Activated CD4-positive, alpha-beta T cell treated with anti-CD3 and anti-CD28 coated beads for 36 hours (primary cell): ENCODE data around the gene SV2C. TPM values are rescaled to one million over a fixed set of nuclear protein-coding genes. Genes with fewer than 3 reads are reported as not detected.
A peak's percentile ranks its signal among the peaks of the same experiment; 100 is the strongest.
"Not testable (repeated sequence)": the region's sequence is repeated elsewhere in the genome, so short reads cannot be mapped to it uniquely, and the experiment has no call there.

ENCODE experiments used
- ATAC-seq: fragments of 200-7000 bp; cut with Tn5 transposase; one replicate; pipeline ENCODE4 v1.10.0; 2021; ENCODE audit warnings: mild to moderate bottlenecking, moderate library complexity
- CTCF ChIA-PET: fragments of 350-600 bp; sonication (Branson Sonifier 250); formaldehyde crosslinking; loops from one replicate; lab custom pipeline; 2021; ENCODE audit warnings: antibody characterized with exemption; lab: Charles Lee
- POLR2A ChIA-PET: fragments of 350-600 bp; sonication (Branson Sonifier 250); formaldehyde crosslinking; loops from one replicate; lab custom pipeline; 2021; ENCODE audit warnings: antibody characterized with exemption, inconsistent platforms; lab: Charles Lee
- DNase-seq: peaks from one replicate; pipeline ENCODE4 v3.0.0-alpha.2; 2020
- H3K27ac Mint-ChIP-seq: one replicate; pipeline ENCODE4 v1.8.0; 2021; ENCODE audit warnings: mixed read lengths
- H3K27me3 Mint-ChIP-seq: one replicate; pipeline ENCODE4 v1.8.0; 2021; ENCODE audit warnings: mixed read lengths
- H3K36me3 Mint-ChIP-seq: one replicate; pipeline ENCODE4 v1.8.0; 2021; ENCODE audit warnings: low read depth, mixed read lengths
- H3K4me1 Mint-ChIP-seq: one replicate; pipeline ENCODE4 v1.8.0; 2021; ENCODE audit warnings: mixed read lengths
- H3K4me3 Mint-ChIP-seq: one replicate; pipeline ENCODE4 v1.8.0; 2021; ENCODE audit warnings: mild to moderate bottlenecking, moderate library complexity, mixed read lengths
- H3K9me3 Mint-ChIP-seq: one replicate; pipeline ENCODE4 v1.8.0; 2021; ENCODE audit warnings: low read depth, mixed read lengths
- intact Hi-C, 2 experiments: fragments of 100-400 bp; cut with DNase I in 1 of 2; cut with micrococcal nuclease in 1 of 2; formaldehyde crosslinking; loops; one replicate each; pipeline versions ENCODE4 v1.14.2 to v1.15.1; 2022 to 2024; cut with DNase I, micrococcal nuclease
- total RNA-seq, 2 experiments: library from RNA; stranded (reverse); gene quantifications; one replicate each; pipeline ENCODE4 v1.2.3, GENCODE V29; 2021

Gene SV2C, protein sequence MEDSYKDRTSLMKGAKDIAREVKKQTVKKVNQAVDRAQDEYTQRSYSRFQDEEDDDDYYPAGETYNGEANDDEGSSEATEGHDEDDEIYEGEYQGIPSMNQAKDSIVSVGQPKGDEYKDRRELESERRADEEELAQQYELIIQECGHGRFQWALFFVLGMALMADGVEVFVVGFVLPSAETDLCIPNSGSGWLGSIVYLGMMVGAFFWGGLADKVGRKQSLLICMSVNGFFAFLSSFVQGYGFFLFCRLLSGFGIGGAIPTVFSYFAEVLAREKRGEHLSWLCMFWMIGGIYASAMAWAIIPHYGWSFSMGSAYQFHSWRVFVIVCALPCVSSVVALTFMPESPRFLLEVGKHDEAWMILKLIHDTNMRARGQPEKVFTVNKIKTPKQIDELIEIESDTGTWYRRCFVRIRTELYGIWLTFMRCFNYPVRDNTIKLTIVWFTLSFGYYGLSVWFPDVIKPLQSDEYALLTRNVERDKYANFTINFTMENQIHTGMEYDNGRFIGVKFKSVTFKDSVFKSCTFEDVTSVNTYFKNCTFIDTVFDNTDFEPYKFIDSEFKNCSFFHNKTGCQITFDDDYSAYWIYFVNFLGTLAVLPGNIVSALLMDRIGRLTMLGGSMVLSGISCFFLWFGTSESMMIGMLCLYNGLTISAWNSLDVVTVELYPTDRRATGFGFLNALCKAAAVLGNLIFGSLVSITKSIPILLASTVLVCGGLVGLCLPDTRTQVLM
- under 1 TPM in 1 of 2 experiments, not detected in 1; 0.02 TPM for total RNA-seq

DNA sequence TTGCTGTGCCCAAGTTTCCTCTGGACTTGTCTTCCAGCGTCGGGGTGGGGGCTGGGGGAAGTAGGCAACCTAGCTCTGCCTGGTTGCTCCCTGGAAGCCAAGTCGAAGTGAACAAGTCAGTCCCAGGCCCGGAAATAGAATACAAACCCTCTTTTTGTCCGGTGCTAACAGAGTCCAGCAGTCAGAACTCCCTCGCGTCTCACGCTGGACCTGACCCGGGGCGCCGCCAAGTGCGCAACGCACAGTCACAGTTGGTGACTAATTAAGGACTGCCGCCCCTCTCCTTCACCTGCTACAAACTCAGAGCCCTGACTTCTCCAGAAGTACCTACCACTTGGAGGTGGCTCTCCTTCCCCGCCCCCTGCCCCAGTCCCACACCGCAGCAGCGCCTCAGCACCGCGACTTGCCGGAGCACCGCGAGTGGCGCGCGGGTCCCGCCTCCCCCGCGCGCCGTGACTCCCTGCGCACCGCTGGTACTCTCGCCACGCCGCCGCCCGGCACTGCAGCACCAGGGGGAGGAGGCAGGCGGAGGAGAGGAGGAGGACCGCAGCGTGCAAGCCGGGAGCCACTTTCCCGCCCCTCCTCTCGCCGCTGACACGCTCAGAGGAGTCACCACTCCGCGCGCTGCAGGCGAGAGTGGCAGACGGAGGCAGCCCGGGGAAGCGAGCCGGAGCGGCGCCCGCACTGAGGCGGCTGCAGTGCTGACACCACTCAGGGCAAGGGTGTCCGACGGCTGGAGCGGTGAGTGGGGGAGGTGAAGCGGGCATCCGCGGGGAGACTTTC is at the start of gene SV2C:
TSS of gene SV2C (plus strand) at position 612 of the 783 bp plus-strand sequence. CDS start 48,368 bp downstream, outside the sequence.
- Mint-ChIP-seq H3K27me3 (peaks cover 63% of the 10 kb centered on the region), H3K27ac (no peak within 1 kb of the TSS), H3K36me3 (no peaks in the 10 kb centered on the region), H3K9me3 (no peaks in the 10 kb centered on the region), H3K4me1 (peaks cover 31% of the 10 kb centered on the region), H3K4me3 (peak within 1 kb of the TSS; percentile 65)
- ChIA-PET POLR2A (no interaction called here), CTCF (interaction anchor here (1.0 kb wide), 1 partner anchor 12 kb away, joined by 3 read pairs; no protein-coding TSS in a partner anchor)
- DNase-seq (peak; percentile 74), ATAC-seq (peak; percentile 86)
- intact Hi-C loops: loop anchor here (5.0 to 10.0 kb wide), 2 partner anchors 462 to 1031 kb away; partner anchors contain the start of gene GCNT4 (in 1 of the 2)

DNA sequence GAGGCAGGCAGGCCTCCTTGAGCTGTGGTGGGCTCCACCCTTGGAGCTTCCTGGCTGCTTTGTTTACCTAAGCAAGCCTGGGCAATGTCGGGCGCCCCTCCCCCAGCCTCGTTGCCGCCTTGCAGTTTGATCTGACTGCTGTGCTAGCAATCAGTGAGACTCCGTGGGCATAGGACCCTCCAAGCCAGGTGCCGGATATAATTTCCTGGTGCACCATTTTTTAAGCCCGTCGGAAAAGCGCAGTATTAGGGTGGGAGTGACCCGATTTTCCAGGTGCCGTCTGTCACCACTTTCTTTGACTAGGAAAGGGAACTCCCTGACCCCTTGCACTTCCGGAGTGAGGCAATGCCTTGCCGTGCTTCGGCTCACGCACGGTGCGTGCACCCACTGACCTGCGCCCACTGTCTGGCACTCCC is 45.4 kb upstream of the SV2C start:
- H3K4me1 Mint-ChIP-seq, POLR2A ChIA-PET, H3K36me3 Mint-ChIP-seq, H3K9me3 Mint-ChIP-seq, intact Hi-C loops, ATAC-seq: not testable (repeated sequence)
- peak; percentile 58 for DNase-seq
- Mint-ChIP-seq H3K27ac (peak overlapping the region; percentile 40), H3K27me3 (peaks cover 15% of the 10 kb centered on the region), H3K4me3 (peak overlapping the region; percentile 51)
- CTCF ChIA-PET: interaction anchor here (0.6 kb wide), 1 partner anchor 679 kb away, joined by 3 read pairs; no protein-coding TSS in a partner anchor

DNA sequence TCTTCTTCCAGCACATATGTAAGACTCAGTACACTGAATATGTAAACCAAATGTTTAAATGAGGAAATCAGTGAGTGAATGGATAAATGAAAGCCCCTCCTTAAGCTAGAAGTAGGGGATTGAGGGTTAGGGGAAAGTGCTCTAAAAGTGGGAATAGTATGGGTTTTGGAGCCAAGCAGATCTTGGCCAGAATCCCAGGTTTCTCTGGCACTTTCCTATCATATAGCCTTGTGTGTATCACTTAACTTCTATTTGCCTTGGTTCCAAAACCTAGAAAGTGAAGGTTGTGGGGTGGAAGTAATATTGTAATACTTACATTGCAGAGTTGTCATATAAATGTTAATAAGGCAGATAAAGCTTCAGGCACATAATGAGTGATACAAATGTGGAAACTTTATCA is 45.0 kb upstream of the SV2C start:
- peaks cover 2% of the 10 kb centered on the region for H3K9me3 Mint-ChIP-seq
- intact Hi-C loops: no loop called here
- DNase-seq (no peak), ATAC-seq (no peak)
- H3K4me3 Mint-ChIP-seq: peak overlapping the region; percentile 51
- CTCF ChIA-PET: no interaction called here
- H3K27me3 Mint-ChIP-seq: peaks cover 16% of the 10 kb centered on the region
- H3K27ac Mint-ChIP-seq: peak overlapping the region; percentile 40
- H3K4me1 Mint-ChIP-seq: peaks cover 8% of the 10 kb centered on the region
- no peaks in the 10 kb centered on the region for H3K36me3 Mint-ChIP-seq
- POLR2A ChIA-PET: no interaction called here

DNA sequence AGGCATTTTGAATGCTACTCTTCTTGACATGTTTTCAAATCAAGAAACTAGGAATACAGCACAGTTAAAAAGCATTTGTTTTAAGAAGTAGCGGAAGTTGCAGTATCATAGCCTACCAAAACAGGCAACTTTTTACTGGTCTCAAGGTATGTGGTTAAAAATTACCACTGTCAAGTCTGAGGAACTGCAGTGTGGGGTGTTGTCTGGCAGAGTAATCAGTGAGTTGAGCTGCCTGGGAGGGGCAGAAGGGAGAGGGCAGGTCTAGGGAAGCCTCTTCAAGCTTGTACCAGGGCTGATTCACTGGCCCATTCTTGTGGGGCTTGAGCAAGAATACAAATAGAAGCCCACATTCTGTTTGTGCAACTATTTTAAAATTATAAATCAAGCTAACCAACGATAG is 42.4 kb upstream of the SV2C start:
- peaks cover 12% of the 10 kb centered on the region for H3K27me3 Mint-ChIP-seq
- intact Hi-C loops: no loop called here
- H3K4me1 Mint-ChIP-seq: peaks cover 8% of the 10 kb centered on the region
- peaks cover 2% of the 10 kb centered on the region for H3K9me3 Mint-ChIP-seq
- no peak overlapping the region for H3K4me3 Mint-ChIP-seq
- DNase-seq (no peak), ATAC-seq (peak; percentile 44)
- no peaks in the 10 kb centered on the region for H3K36me3 Mint-ChIP-seq
- no peak overlapping the region for H3K27ac Mint-ChIP-seq
- ChIA-PET POLR2A (no interaction called here), CTCF (no interaction called here)

DNA sequence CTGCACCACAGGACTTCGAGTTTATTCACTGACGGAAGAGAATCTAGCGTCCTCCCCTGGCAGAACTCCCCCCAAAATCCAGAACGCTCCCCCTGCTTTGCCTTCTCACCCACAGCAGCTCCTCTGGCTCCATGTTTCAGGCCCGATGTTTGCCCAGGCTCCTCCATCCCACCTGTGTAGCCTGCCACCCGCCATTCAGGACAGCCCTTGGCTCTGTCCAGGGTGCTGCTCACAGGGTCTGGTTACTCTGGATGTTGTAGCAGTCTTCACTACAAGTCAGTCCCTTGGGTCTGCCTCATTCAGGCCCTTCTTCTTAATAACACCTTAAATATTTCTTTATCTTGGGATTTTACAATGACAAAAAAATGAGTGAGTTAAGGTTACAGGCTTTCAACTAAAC is 41.3 kb upstream of the SV2C start:
- Mint-ChIP-seq H3K27me3 (peaks cover 16% of the 10 kb centered on the region), H3K36me3 (no peaks in the 10 kb centered on the region), H3K4me3 (no peak overlapping the region), H3K9me3 (no peaks in the 10 kb centered on the region), H3K4me1 (peaks cover 8% of the 10 kb centered on the region), H3K27ac (no peak overlapping the region)
- DNase-seq (peak; percentile 30), ATAC-seq (no peak)
- ChIA-PET CTCF (no interaction called here), POLR2A (no interaction called here)
- intact Hi-C loops: no loop called here

DNA sequence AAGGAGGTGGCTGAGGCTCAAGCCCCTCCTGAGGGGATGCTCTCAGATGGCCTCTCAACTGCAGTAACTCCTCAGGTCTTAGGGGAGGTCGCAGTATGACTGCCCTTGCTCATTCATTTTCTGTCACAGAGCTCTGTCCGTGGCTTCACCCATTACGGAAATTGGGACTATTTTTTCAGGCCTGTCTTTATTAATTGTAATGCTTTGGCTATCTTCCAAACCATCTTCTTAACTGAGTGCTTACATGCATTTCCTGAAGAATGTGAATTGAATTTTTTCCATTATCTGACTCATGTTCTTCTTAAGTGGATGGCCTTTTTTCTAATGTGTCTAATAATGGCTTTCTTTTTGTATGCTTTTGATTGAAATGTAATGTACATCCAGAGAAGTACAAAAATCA is 36.4 kb upstream of the SV2C start:
- POLR2A ChIA-PET: no interaction called here
- intact Hi-C loops: no loop called here
- no peak overlapping the region for H3K4me3 Mint-ChIP-seq
- H3K4me1 Mint-ChIP-seq: no peaks in the 10 kb centered on the region
- no peak overlapping the region for H3K27ac Mint-ChIP-seq
- peaks cover 21% of the 10 kb centered on the region for H3K27me3 Mint-ChIP-seq
- CTCF ChIA-PET: interaction anchor here (0.8 kb wide), 1 partner anchor 128 kb away, joined by 3 read pairs; no protein-coding TSS in a partner anchor
- DNase-seq (no peak), ATAC-seq (no peak)
- no peaks in the 10 kb centered on the region for H3K36me3 Mint-ChIP-seq
- no peaks in the 10 kb centered on the region for H3K9me3 Mint-ChIP-seq

DNA sequence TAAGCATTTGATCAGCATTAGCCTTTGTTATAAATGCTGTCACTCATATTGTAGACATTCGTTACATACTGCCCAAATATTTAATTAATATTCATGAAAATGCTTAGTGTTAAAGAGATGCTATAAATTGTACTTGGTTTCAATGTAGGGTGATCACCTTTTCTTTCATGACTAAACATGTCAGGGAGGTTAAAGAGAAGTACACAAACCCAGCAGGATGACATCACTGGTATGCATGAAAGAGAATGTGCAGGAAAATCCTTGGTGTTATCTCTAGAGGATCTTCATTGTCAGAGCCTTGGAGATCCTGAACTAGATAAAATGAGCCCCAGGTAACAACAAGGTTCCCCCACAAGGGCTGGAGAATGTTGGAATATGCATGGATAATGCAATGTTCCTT is 33.0 kb upstream of the SV2C start:
- H3K9me3 Mint-ChIP-seq: no peaks in the 10 kb centered on the region
- no peaks in the 10 kb centered on the region for H3K4me1 Mint-ChIP-seq
- H3K27ac Mint-ChIP-seq: no peak overlapping the region
- H3K36me3 Mint-ChIP-seq: no peaks in the 10 kb centered on the region
- ATAC-seq (no peak), DNase-seq (no peak)
- POLR2A ChIA-PET: no interaction called here
- intact Hi-C loops: no loop called here
- no peak overlapping the region for H3K4me3 Mint-ChIP-seq
- CTCF ChIA-PET: no interaction called here
- H3K27me3 Mint-ChIP-seq: peaks cover 16% of the 10 kb centered on the region

DNA sequence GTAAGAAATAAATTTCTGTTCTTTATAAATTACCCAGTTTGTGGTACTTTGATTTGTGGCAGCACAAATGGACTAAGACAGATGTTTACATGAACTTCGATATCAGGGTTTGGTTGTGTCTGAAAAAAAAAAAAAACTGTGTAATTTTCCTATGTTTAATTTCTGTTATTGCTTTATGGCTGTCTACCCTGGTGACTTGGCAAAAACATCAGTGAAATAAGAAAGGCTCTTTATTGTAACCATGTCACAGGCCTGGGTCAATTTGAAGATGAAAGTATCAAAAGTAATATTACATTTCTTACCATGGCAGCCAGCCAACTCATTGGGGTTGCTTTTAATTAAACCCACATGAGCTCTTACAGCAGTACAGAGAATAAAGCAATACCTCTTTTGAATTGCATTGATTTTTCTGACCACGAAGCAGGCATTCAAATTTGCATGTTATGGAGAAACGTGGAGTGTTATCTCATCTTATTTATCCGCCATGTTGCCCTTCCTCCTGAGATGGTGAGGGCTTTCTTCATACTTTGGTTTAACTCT is 20.6 kb upstream of the SV2C start:
- DNase-seq: no peak
- no peaks in the 10 kb centered on the region for H3K9me3 Mint-ChIP-seq
- intact Hi-C loops: no loop called here
- no peak for ATAC-seq
- POLR2A ChIA-PET: no interaction called here
- no peak overlapping the region for H3K4me3 Mint-ChIP-seq
- CTCF ChIA-PET: interaction anchor here (1.0 kb wide), 2 partner anchors 17 to 112 kb away, joined by 3 read pairs; no protein-coding TSS in a partner anchor
- H3K4me1 Mint-ChIP-seq: no peaks in the 10 kb centered on the region
- H3K27ac Mint-ChIP-seq: no peak overlapping the region
- peaks cover 10% of the 10 kb centered on the region for H3K27me3 Mint-ChIP-seq
- H3K36me3 Mint-ChIP-seq: no peaks in the 10 kb centered on the region

DNA sequence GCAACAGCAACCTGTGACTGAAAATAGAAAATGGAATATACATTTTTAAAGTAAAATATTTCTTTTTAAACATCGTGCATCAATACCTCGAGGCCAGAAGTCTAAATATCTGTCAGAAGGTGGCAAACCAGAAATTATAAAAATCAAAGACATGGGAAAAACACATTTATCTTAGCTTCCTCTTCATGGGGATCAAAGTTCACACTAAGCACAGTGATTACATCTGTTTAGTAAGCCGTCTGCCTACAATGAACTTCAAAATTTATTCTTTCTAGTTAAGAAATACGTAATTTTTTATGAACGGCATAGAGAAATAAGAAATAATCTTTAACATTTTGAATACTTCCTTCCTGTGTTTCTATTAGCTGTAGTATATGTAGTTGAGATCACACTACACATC is 17.9 kb upstream of the SV2C start:
- ATAC-seq (no peak), DNase-seq (no peak)
- Mint-ChIP-seq H3K4me3 (no peak overlapping the region), H3K4me1 (no peaks in the 10 kb centered on the region), H3K9me3 (no peaks in the 10 kb centered on the region), H3K36me3 (no peaks in the 10 kb centered on the region), H3K27me3 (peaks cover 8% of the 10 kb centered on the region), H3K27ac (no peak overlapping the region)
- intact Hi-C loops: no loop called here
- CTCF ChIA-PET: no interaction called here
- POLR2A ChIA-PET: no interaction called here

DNA sequence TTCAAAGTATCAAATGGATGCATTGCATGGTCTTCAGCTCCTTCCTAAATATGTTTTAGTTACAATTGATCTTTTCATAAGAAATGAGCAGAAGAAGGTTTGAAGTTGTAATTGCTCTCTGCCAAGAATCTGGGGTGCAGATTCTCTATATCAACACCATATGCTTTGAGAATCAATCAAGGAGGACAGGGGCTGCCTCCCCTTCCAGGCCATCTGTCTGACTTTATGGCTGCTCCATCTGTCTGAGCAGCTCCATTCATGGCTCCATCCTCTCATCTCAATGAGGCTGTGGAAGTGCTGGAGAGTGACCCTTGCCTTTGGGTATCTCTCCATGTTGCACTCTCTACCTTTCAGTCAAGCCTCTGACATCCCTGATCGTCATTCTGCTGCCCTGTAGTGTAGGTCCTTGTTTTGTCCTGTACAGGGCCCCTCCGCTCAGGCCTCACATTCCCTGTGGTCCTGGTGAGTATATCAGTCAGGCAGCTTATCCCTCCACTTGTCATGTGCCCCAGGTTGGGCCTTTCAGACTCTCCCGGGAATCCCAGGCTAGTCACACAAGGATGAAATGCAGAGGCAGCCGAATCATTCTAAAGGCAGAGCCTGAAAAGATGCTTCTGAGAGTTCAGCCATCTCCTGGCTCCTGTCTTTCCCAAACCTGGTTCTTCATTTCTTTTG is 14.0 kb upstream of the SV2C start:
- Mint-ChIP-seq H3K27ac (no peak overlapping the region), H3K36me3 (no peaks in the 10 kb centered on the region), H3K27me3 (peaks cover 21% of the 10 kb centered on the region), H3K4me3 (no peak overlapping the region), H3K9me3 (no peaks in the 10 kb centered on the region), H3K4me1 (no peaks in the 10 kb centered on the region)
- ChIA-PET CTCF (no interaction called here), POLR2A (no interaction called here)
- DNase-seq (no peak), ATAC-seq (no peak)
- intact Hi-C loops: no loop called here
